Small intestine (tissue), 7 donors: ENCODE data around the gene WDR45B. TPM values are rescaled to one million over a fixed set of nuclear protein-coding genes. Genes with fewer than 3 reads are reported as not detected.
"Not testable (repeated sequence)": the region's sequence is repeated elsewhere in the genome, so short reads cannot be mapped to it uniquely, and the experiment has no call there.

Experiments used
- DNase-seq, 2 donors: peaks; one replicate each; pipeline versions ENCODE4 v3.0.0 to v3.0.0-alpha.2; 2013
- FAIRE-seq: peaks from 2 replicates; lab custom pipeline; 2012; peaks lifted over from hg19 to GRCh38; lab: Jason Lieb, UNC
- H3K27ac ChIP-seq, 3 donors: one replicate each; pipeline ENCODE4 v1.5.1; 2013; ENCODE audit warnings: low read length in 2 of 3, mild to moderate bottlenecking in 2 of 3, control low read depth in 1 of 3, inconsistent platforms in 1 of 3, low read depth in 1 of 3, moderate library complexity in 1 of 3
- H3K27me3 ChIP-seq, 3 donors: one replicate each; pipeline ENCODE4 v1.6.1; 2013; ENCODE audit warnings: low read length in 3 of 3, inconsistent platforms in 1 of 3; ENCODE audit not compliant: control insufficient read depth in 3 of 3, insufficient read depth in 3 of 3
- H3K36me3 ChIP-seq, 3 donors: one replicate each; pipeline ENCODE4 v1.6.1; 2013; ENCODE audit warnings: low read length in 3 of 3, inconsistent platforms in 1 of 3, low read depth in 1 of 3, mild to moderate bottlenecking in 1 of 3, moderate library complexity in 1 of 3; ENCODE audit not compliant: control insufficient read depth in 3 of 3, insufficient read depth in 2 of 3
- H3K4me1 ChIP-seq, 3 donors: one replicate each; pipeline ENCODE4 v1.6.1; 2013; ENCODE audit warnings: low read length in 2 of 3, inconsistent platforms in 1 of 3, low read depth in 1 of 3, mild to moderate bottlenecking in 1 of 3, moderate library complexity in 1 of 3; ENCODE audit not compliant: control insufficient read depth in 3 of 3, insufficient read depth in 2 of 3
- H3K4me3 ChIP-seq, 3 donors: one replicate each; pipeline ENCODE4 v1.5.1; 2013; ENCODE audit warnings: low read length in 3 of 3, control low read depth in 1 of 3, inconsistent platforms in 1 of 3, low read depth in 1 of 3, mild to moderate bottlenecking in 1 of 3, moderate library complexity in 1 of 3
- H3K9me3 ChIP-seq, 2 donors: one replicate each; pipeline ENCODE4 v1.6.1; 2013; ENCODE audit warnings: low read depth in 1 of 2, low read length in 1 of 2; ENCODE audit not compliant: control insufficient read depth in 2 of 2, insufficient read depth in 1 of 2
- whole genome bisulfite sequencing, 3 donors: extraction: QIAGEN DNeasy Blood & Tissue Kit; methylation state at CpG; one replicate each; pipeline ENCODE4 v1.1.7; 2013; 5-methylcytosine and 5-hydroxymethylcytosine counted together
- polyA plus RNA-seq, 4 donors: library from polyadenylated mRNA; stranded (reverse) in 3 of 4; unstranded in 1 of 4; fragments of 200-250 nt in 3 of 4; fragments of 120-200 nt in 1 of 4; gene quantifications; one replicate each; pipeline versions ENCODE4 v1.2.1 to v1.2.3, GENCODE V29; 2013
- donor health status: healthy with polysubstance abuse.
- donor health status: control.
- donor health status: control.
- donor health status: Bipolar disorder and iron deficiency.
- donor health status: healthy.

Gene WDR45B
- polyA plus RNA-seq, 4 donors, result 60.4 to 69.7 (median 66.3) TPM

GRCh38 chr17:82579969-82580368, 68.3 kb downstream of the WDR45B start:
- not testable (repeated sequence) for FAIRE-seq, DNase-seq, H3K4me1 ChIP-seq, H3K4me3 ChIP-seq, H3K27ac ChIP-seq, H3K27me3 ChIP-seq, H3K9me3 ChIP-seq
- WGBS, 3 donors, result 87 to 100% (median 100%) methylated on average over 3 to 4 of the region's 4 CpGs
- peaks cover 5 to 59% (median 12%) of the 10 kb centered on the region in 3 donors for H3K36me3 ChIP-seq

- Histone ChIP-seq H3K4me3 (no peak overlapping the region), H3K4me1 (no peaks in the 10 kb centered on the region), H3K9me3 (no peaks in the 10 kb centered on the region), H3K27me3 (no peaks in the 10 kb centered on the region), H3K36me3 (peaks cover 2 to 54% (median 8%) of the 10 kb centered on the region in 3 donors), H3K27ac (peak overlapping the region in 2 of 3 donors; percentile 25 to 44)
- FAIRE-seq (no peak), DNase-seq (peak in 1 of 2 donors; percentile 67)
- WGBS, 3 donors, result 21 to 67% (median 38%) methylated on average over 18 of the region's 18 CpGs
Observed at GRCh38 chr17:82577300-82577699, 70.9 kb downstream of the WDR45B start.

- not testable (repeated sequence) for FAIRE-seq, H3K27me3 ChIP-seq, H3K9me3 ChIP-seq, H3K27ac ChIP-seq, DNase-seq, H3K4me1 ChIP-seq, H3K4me3 ChIP-seq
- peaks cover 2 to 63% (median 11%) of the 10 kb centered on the region in 3 donors for H3K36me3 ChIP-seq
- 94 to 97% (median 97%) methylated on average over 33 to 38 of the region's 52 CpGs for WGBS, 3 donors
Observed at GRCh38 chr17:82575581-82576221, 72.5 kb downstream of the WDR45B start.

GRCh38 chr17:82574041-82574440, 74.2 kb downstream of the WDR45B start:
- peaks cover 3 to 78% (median 11%) of the 10 kb centered on the region in 3 donors for H3K36me3 ChIP-seq
- FAIRE-seq (no peak), DNase-seq (no peak)
- H3K27ac ChIP-seq, result no peak overlapping the region
- peaks cover 0 to 2% (median 2%) of the 10 kb centered on the region in 3 donors for H3K4me1 ChIP-seq
- H3K9me3 ChIP-seq, result no peaks in the 10 kb centered on the region
- no peaks in the 10 kb centered on the region for H3K27me3 ChIP-seq
- WGBS, 3 donors, result 87 to 92% (median 92%) methylated on average over 11 of the region's 11 CpGs
- H3K4me3 ChIP-seq, result no peak overlapping the region

- FAIRE-seq (no peak), DNase-seq (no peak)
- Histone ChIP-seq H3K27me3 (no peaks in the 10 kb centered on the region), H3K4me1 (peaks cover 2 to 13% (median 4%) of the 10 kb centered on the region in 3 donors), H3K9me3 (no peaks in the 10 kb centered on the region), H3K4me3 (no peak overlapping the region), H3K36me3 (peaks cover 3 to 82% (median 13%) of the 10 kb centered on the region in 3 donors), H3K27ac (no peak overlapping the region)
- WGBS, 3 donors, result 96 to 98% (median 96%) methylated on average over 6 of the region's 6 CpGs
Observed at GRCh38 chr17:82571855-82572254, 76.4 kb downstream of the WDR45B start.

- DNase-seq (no peak), FAIRE-seq (no peak)
- Histone ChIP-seq H3K36me3 (peaks cover 3 to 84% (median 9%) of the 10 kb centered on the region in 3 donors), H3K27ac (no peak overlapping the region), H3K27me3 (no peaks in the 10 kb centered on the region), H3K4me1 (peaks cover 2 to 20% (median 4%) of the 10 kb centered on the region in 3 donors), H3K4me3 (no peak overlapping the region), H3K9me3 (no peaks in the 10 kb centered on the region)
- 87 to 92% (median 89%) methylated on average over 9 of the region's 9 CpGs for WGBS, 3 donors
Observed at GRCh38 chr17:82570277-82570676, 78.0 kb downstream of the WDR45B start.

GRCh38 chr17:82569621-82570020, 78.6 kb downstream of the WDR45B start:
- FAIRE-seq (no peak), DNase-seq (no peak)
- peaks cover 3 to 84% (median 8%) of the 10 kb centered on the region in 3 donors for H3K36me3 ChIP-seq

GRCh38 chr17:82568997-82569393, 79.2 kb downstream of the WDR45B start:
- DNase-seq, result no peak
- H3K9me3 ChIP-seq, result no peaks in the 10 kb centered on the region
- H3K4me3 ChIP-seq, result no peak overlapping the region
- no peaks in the 10 kb centered on the region for H3K27me3 ChIP-seq
- peaks cover 3 to 82% (median 7%) of the 10 kb centered on the region in 3 donors for H3K36me3 ChIP-seq
- peak overlapping the region; percentile 34 to 79 (median 76) for H3K27ac ChIP-seq
- FAIRE-seq, result no peak
- H3K4me1 ChIP-seq, result peaks cover 2 to 20% (median 4%) of the 10 kb centered on the region in 3 donors
- 81 to 88% (median 83%) methylated on average over 10 of the region's 10 CpGs for WGBS, 3 donors

More at GRCh38 chr17:82569621-82570020, 78.6 kb downstream of the WDR45B start:
- peak overlapping the region in 1 of 3 donors; percentile 79 for H3K27ac ChIP-seq
- H3K9me3 ChIP-seq, result no peaks in the 10 kb centered on the region
- H3K4me1 ChIP-seq, result peaks cover 2 to 20% (median 4%) of the 10 kb centered on the region in 3 donors
- WGBS, 3 donors, result 92 to 98% (median 96%) methylated on average over 8 to 11 of the region's 11 CpGs
- no peaks in the 10 kb centered on the region for H3K27me3 ChIP-seq
- H3K4me3 ChIP-seq, result no peak overlapping the region
